GM12891 (cell line): Measurements from ENCODE around the gene RNPEP.

Source experiments
- DNase-seq: peaks from one replicate; pipeline ENCODE4 v3.0.0; 2011; ENCODE audit warnings: low spot score; ENCODE audit not compliant: insufficient read length
- FAIRE-seq: peaks from 2 replicates; lab custom pipeline; 2011; peaks lifted over from hg19 to GRCh38; lab: Jason Lieb, UNC
- PAX5 ChIP-seq: IDR thresholded peaks from 2 replicates; pipeline ENCODE4 v1.6.1; 2011; ENCODE audit warnings: low read length, moderate library complexity, mild to moderate bottlenecking; ENCODE audit not compliant: insufficient read depth, severe bottlenecking
- POLR2A ChIP-seq: IDR thresholded peaks from 2 replicates; pipeline ENCODE4 v1.6.1; 2011; ENCODE audit warnings: low read depth, low read length, control low read depth
- POLR2AphosphoS5 ChIP-seq: IDR thresholded peaks from 2 replicates; pipeline ENCODE4 v1.6.1; 2011; ENCODE audit warnings: low read depth, low read length, control low read depth
- POU2F2 ChIP-seq: IDR thresholded peaks from 2 replicates; pipeline ENCODE4 v1.6.1; 2011; ENCODE audit warnings: low read depth, mild to moderate bottlenecking, control low read depth, low read length, moderate library complexity
- SPI1 ChIP-seq: IDR thresholded peaks from 2 replicates; pipeline ENCODE4 v1.6.1; 2011; ENCODE audit warnings: low read depth, low read length, control low read depth
- TAF1 ChIP-seq: IDR thresholded peaks from 2 replicates; pipeline ENCODE4 v1.6.1; 2011; ENCODE audit warnings: low read depth, low read length, control low read depth

RNPEP gene

DNA sequence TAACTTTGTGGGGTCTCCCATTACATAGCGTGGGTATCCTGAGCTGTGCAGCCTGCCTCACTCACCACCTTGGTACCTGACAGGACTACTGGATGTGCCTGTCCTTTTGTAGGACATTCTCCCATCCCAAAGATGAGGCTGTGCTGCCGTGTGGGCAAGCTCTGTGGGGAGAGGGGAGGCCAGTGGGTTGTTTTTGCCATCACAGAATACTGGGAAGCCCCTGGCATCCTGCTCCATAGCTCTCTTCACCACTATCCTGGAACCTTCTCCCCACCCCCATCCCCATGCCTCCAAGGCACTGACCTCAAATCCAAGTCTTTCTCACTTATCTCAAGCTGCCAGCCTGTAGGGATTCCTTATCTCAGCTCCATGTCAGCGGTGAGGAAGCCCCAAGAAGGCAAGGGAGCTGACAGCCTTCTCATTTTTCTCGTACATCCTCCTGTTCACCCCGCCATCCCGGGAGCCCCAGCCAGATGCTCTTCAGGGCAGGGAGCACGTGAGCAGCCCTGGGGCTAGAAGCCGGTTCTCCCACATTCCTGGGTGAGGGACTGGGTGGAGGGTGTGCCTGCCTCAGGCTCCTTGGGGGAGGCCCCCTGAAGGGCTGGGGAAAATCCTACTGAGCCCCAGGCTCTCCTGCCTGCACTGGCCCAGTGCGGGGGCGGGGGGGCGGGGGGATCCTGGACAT, 25.5 kb downstream of the RNPEP start:
- no peak for DNase-seq
- TF ChIP-seq PAX5, result no peak
- no peak for FAIRE-seq

DNA sequence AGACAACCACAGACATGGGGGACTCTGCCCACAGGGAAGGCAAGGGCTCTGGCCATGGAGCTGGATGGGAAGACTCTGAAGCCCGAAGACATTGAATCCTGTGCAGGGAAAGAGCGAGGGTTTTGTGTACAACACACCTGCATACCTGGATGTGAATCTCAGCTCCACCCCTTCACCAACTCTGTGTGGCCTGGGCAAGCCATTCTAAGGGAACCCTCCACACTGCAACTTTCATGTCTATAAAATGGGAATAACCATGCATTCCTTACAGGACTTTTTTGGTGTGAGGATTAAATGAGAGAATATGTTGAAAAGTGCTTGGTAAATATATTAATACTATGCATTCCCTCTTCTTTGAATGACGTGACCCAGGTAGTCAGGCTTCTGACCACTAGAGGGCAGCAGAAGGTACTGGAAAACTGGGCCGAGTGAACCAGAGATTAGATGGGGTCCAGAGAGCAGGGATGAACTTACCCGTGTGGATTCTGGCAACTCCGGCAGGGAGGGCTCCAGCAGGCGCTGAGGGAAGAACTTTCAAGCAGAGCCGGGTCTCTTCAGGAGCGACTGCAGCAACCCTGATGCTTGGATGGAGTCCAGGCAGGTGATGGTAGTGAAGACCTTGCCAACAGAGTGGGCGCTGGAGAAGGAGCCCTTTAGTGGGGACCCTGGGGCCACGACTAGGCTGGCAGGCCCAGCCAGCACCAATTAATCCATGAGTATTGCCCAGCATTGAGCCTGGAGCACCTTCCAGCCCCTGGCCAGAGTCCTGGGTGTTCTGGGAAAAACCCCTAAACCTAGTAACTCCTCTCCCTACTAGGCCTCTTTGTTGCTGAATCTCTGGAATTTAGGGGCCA, 27.1 kb downstream of the RNPEP start:
- TF ChIP-seq POLR2AphosphoS5 (no peak), POU2F2 (no peak), POLR2A (no peak), SPI1 (no peak), PAX5 (no peak), TAF1 (no peak)
- peak; percentile 48 for FAIRE-seq
- peak; percentile 68 for DNase-seq

DNA sequence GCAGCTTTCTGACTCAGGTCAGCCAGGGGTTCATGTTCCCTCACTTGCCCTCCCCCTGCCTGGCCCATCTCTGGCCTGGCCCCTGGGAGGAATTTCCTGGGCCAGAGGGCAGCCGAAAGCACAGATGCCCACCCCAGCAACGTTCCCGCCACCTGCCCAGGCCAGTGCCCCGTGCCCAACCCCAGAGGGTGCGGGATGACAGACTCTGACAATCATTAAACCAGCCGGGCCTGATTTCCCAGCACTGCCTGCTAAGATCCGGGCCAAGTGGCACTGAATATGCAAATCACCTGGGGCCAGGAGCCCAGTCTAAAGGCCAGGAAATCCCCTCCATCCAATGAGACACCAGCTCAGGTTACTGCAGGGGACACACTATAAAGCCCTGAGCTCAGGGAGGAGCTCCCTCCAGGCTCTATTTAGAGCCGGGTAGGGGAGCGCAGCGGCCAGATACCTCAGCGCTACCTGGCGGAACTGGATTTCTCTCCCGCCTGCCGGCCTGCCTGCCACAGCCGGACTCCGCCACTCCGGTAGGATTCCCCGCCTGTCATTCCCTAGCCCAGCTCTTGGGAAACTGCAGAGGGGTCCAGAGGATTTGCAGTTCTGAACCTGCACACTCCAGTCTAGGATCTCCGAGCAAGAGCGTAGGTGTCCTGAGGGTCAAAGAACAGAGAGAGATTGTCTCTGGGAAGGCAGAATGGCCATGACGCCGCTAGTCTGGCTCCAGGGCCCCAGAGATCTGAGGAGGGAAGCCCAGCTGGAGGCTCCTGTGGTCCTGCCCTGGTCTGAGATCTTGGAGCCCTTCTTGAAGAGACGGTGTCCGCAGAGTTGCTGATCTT, 27.9 kb downstream of the RNPEP start, which contains the start of gene ELF3:
Gene ELF3, plus strand, starts transcription at position 408 of the 836 bp plus-strand sequence. CDS start 550 bp downstream, outside the sequence.
- FAIRE-seq (no peak), DNase-seq (no peak)
- TF ChIP-seq POU2F2, result peak; percentile 92; the same call in 1 of the 2 replicates
- no peak for TF ChIP-seq SPI1

DNA sequence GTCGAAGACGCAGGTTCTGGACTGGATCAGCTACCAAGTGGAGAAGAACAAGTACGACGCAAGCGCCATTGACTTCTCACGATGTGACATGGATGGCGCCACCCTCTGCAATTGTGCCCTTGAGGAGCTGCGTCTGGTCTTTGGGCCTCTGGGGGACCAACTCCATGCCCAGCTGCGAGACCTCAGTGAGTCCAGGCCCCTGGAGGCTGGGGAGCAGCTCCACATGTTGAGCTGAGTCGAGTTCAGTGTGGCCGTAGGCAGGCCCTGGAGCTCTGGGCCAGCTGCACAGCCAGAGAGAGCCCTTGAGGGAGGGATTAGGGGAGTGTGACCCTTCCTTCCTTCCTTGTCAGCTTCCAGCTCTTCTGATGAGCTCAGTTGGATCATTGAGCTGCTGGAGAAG, 29.5 kb downstream of the RNPEP start:
- no peak for TF ChIP-seq PAX5
- no peak for TF ChIP-seq POU2F2
- FAIRE-seq (no peak), DNase-seq (no peak)

DNA sequence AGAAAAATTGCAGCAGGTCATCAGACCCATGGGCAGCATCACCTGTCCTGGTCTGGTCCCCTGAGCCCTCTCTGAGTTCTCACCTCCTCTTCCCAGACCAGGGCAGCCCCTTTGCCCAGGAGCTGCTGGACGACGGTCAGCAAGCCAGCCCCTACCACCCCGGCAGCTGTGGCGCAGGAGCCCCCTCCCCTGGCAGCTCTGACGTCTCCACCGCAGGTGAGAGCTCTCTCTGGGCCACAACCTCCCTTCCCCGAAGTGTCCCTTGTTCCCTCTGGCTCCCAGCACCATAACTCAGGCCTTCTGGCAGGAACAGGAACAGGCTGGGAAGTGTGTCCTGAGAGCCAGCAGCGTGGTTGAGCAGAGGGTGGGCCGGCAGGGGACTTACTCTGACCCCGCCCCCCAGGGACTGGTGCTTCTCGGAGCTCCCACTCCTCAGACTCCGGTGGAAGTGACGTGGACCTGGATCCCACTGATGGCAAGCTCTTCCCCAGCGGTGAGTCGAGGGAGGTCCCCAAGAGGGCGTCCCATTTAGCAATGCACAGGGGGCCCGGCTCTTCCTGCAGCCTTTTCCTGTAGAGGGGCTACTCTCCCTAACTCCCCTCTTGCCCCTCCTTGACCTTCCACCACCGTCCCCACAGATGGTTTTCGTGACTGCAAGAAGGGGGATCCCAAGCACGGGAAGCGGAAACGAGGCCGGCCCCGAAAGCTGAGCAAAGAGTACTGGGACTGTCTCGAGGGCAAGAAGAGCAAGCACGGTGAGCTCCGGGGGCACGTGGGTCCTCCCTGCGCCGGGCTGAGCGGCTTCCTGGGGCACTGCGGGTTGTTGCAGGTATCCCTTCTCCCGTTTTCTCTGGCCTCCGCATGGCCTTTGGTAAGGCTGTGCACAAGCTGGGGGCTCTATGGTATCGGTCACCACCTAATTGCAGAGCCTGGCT, 30.4 kb downstream of the RNPEP start:
- TF ChIP-seq SPI1 (no peak), PAX5 (no peak), TAF1 (no peak), POLR2A (no peak), POLR2AphosphoS5 (no peak)
- FAIRE-seq (no peak), DNase-seq (no peak)

DNA sequence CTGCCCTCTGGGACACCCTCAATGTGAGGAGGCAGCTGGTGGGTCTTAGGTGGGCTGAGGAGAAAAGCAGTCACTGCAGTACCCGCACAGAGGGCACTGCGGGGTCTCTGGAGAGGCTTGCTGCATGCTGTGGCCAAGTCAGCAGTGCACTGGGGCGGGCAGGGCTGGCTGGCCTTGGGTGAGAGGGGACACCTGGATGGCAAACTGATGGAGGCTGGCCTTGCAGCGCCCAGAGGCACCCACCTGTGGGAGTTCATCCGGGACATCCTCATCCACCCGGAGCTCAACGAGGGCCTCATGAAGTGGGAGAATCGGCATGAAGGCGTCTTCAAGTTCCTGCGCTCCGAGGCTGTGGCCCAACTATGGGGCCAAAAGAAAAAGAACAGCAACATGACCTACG, 31.2 kb downstream of the RNPEP start:
- FAIRE-seq (no peak), DNase-seq (no peak)
- TF ChIP-seq PAX5 (no peak), SPI1 (no peak), POU2F2 (no peak), POLR2AphosphoS5 (no peak), POLR2A (no peak), TAF1 (no peak)

DNA sequence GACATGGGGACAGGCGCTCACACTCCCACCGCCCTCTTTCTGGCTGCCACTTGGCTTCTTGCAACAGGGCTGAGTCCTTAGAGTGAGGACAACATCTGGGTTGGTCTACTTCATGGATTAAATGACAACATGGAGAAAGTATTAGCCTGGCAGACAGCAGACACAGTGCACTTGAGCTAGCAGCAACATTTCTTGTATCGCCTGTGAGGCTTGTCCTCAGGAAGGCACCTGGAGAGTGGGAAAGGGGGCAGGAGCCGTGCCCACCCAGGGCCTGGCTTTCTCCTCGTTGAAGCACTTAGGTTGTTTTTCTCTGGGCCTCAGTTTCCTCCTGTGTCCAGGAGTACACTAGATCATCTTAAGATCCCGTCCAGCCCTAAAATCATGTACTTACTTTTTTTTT, 31.6 kb downstream of the RNPEP start:
- TF ChIP-seq POLR2A (no peak), PAX5 (no peak), SPI1 (no peak), TAF1 (no peak), POU2F2 (no peak), POLR2AphosphoS5 (no peak)
- FAIRE-seq (no peak), DNase-seq (no peak)

DNA sequence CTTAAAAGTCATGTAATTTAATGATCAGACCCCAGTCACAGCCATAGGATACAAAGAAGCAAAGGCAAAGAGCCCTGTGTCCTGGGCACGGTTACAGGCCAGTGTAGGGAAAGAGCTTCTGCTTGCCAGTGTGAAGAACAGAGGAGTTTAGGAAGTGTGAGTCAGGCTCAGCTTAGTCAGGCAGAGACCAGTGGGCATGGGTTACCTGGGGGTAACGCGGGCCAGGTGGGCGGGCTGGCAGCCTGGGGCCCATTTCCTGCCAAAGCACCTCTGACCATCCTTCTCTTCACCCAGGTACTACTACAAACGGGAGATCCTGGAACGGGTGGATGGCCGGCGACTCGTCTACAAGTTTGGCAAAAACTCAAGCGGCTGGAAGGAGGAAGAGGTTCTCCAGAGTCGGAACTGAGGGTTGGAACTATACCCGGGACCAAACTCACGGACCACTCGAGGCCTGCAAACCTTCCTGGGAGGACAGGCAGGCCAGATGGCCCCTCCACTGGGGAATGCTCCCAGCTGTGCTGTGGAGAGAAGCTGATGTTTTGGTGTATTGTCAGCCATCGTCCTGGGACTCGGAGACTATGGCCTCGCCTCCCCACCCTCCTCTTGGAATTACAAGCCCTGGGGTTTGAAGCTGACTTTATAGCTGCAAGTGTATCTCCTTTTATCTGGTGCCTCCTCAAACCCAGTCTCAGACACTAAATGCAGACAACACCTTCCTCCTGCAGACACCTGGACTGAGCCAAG, 32.6 kb downstream of the RNPEP start:
- no peak for FAIRE-seq
- TF ChIP-seq POLR2A (no peak), PAX5 (no peak), POU2F2 (no peak), SPI1 (no peak), POLR2AphosphoS5 (no peak), TAF1 (no peak)
- no peak for DNase-seq

DNA sequence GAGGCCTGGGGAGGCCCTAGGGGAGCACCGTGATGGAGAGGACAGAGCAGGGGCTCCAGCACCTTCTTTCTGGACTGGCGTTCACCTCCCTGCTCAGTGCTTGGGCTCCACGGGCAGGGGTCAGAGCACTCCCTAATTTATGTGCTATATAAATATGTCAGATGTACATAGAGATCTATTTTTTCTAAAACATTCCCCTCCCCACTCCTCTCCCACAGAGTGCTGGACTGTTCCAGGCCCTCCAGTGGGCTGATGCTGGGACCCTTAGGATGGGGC, 33.2 kb downstream of the RNPEP start:
- FAIRE-seq (no peak), DNase-seq (no peak)
- TF ChIP-seq TAF1 (no peak), POU2F2 (no peak), POLR2A (no peak), PAX5 (no peak), SPI1 (no peak), POLR2AphosphoS5 (no peak)
